Naive B cell (primary cell): ENCODE data around the gene SH3D19. TPM values are rescaled to one million over a fixed set of nuclear protein-coding genes. Genes with fewer than 3 reads are reported as not detected.

ENCODE experiments used
- ATAC-seq, 2 donors: fragments of 150-1000 bp; cut with Tn5 transposase; 2 replicates each; pipeline ENCODE4 v1.10.0; 2021; ENCODE audit warnings: low read depth in 2 of 2, mild to moderate bottlenecking in 2 of 2, moderate library complexity in 2 of 2
- DNase-seq: peaks from one replicate; pipeline ENCODE4 v3.0.0; 2022
- H3K27ac Mint-ChIP-seq, 6 donors: one replicate each; pipeline ENCODE4 v1.8.0; 2020 to 2022; ENCODE audit warnings: mild to moderate bottlenecking in 6 of 6, mixed read lengths in 6 of 6, moderate library complexity in 5 of 6, inconsistent platforms in 2 of 6
- H3K27me3 Mint-ChIP-seq, 3 donors: one replicate each; pipeline ENCODE4 v1.8.0; 2021 to 2022; ENCODE audit warnings: mixed read lengths in 3 of 3, mild to moderate bottlenecking in 1 of 3
- H3K36me3 Mint-ChIP-seq, 2 donors: one replicate each; pipeline ENCODE4 v1.8.0; 2020 to 2022; ENCODE audit warnings: mixed read lengths in 2 of 2, inconsistent platforms in 1 of 2, mild to moderate bottlenecking in 1 of 2
- H3K4me1 Mint-ChIP-seq, 3 donors: one replicate each; pipeline ENCODE4 v1.8.0; 2020 to 2022; ENCODE audit warnings: mixed read lengths in 3 of 3, inconsistent platforms in 1 of 3, mild to moderate bottlenecking in 1 of 3, moderate library complexity in 1 of 3
- H3K4me3 Mint-ChIP-seq, 8 donors: one replicate each; pipeline ENCODE4 v1.8.0; 2020 to 2022; ENCODE audit warnings: mild to moderate bottlenecking in 8 of 8, mixed read lengths in 8 of 8, moderate library complexity in 8 of 8, inconsistent platforms in 2 of 8
- H3K9me3 Mint-ChIP-seq, 7 donors: one replicate each; pipeline ENCODE4 v1.8.0; 2020 to 2022; ENCODE audit warnings: mixed read lengths in 7 of 7, mild to moderate bottlenecking in 5 of 7, inconsistent platforms in 2 of 7, moderate library complexity in 1 of 7
- polyA plus RNA-seq, 6 donors: library from polyadenylated mRNA; unstranded; fragments of 300-500 nt; fragmentation: Illumina TruSeq; gene quantifications; one replicate each; pipeline ENCODE4 v1.2.3, GENCODE V29; 2021; ENCODE audit warnings: low read depth in 6 of 6

The SH3D19 gene
- polyA plus RNA-seq, 6 donors from 2014 or later, result 1.7 to 3.7 (median 2.3) TPM; not detected in 2

- DNase-seq, result no peak
- Mint-ChIP-seq H3K36me3 (no peaks in the 10 kb centered on the region), H3K27ac (no peak overlapping the region), H3K4me1 (no peaks in the 10 kb centered on the region), H3K9me3 (peaks cover 0 to 4% (median 0%) of the 10 kb centered on the region in 7 donors), H3K4me3 (no peak overlapping the region), H3K27me3 (peaks cover 0 to 16% (median 5%) of the 10 kb centered on the region in 3 donors)
- no peak for ATAC-seq
These were observed 97.0 kb downstream of the SH3D19 start for GRCh38 chr4:151228189-151229119.

- DNase-seq, result no peak
- H3K4me1 Mint-ChIP-seq, result no peaks in the 10 kb centered on the region
- ATAC-seq, result no peak
- H3K27me3 Mint-ChIP-seq, result peaks cover 0 to 23% (median 5%) of the 10 kb centered on the region in 3 donors
- no peak overlapping the region for H3K27ac Mint-ChIP-seq
- no peak overlapping the region for H3K4me3 Mint-ChIP-seq
- H3K9me3 Mint-ChIP-seq, result peaks cover 0 to 4% (median 0%) of the 10 kb centered on the region in 7 donors
- H3K36me3 Mint-ChIP-seq, result no peaks in the 10 kb centered on the region
These were observed 97.7 kb downstream of the SH3D19 start for GRCh38 chr4:151227731-151228130.

- peaks cover 0 to 4% (median 0%) of the 10 kb centered on the region in 7 donors for H3K9me3 Mint-ChIP-seq
- no peak overlapping the region for H3K27ac Mint-ChIP-seq
- no peaks in the 10 kb centered on the region for H3K4me1 Mint-ChIP-seq
- no peak for DNase-seq
- H3K4me3 Mint-ChIP-seq, result no peak overlapping the region
- ATAC-seq, result no peak
- peaks cover 0 to 23% (median 5%) of the 10 kb centered on the region in 3 donors for H3K27me3 Mint-ChIP-seq
- H3K36me3 Mint-ChIP-seq, result no peaks in the 10 kb centered on the region
These were observed 98.2 kb downstream of the SH3D19 start for GRCh38 chr4:151227172-151227571.

GRCh38 chr4:151226004-151226932, 99.1 kb downstream of the SH3D19 start:
- H3K27ac Mint-ChIP-seq, result no peak overlapping the region
- peaks cover 0 to 23% (median 5%) of the 10 kb centered on the region in 3 donors for H3K27me3 Mint-ChIP-seq
- DNase-seq, result no peak
- H3K4me3 Mint-ChIP-seq, result no peak overlapping the region
- ATAC-seq, result no peak
- no peaks in the 10 kb centered on the region for H3K4me1 Mint-ChIP-seq
- peaks cover 0 to 4% (median 0%) of the 10 kb centered on the region in 7 donors for H3K9me3 Mint-ChIP-seq
- H3K36me3 Mint-ChIP-seq, result no peaks in the 10 kb centered on the region

GRCh38 chr4:151223465-151223864, 101.9 kb downstream of the SH3D19 start:
- DNase-seq, result no peak
- no peak for ATAC-seq
- no peaks in the 10 kb centered on the region for H3K36me3 Mint-ChIP-seq
- H3K9me3 Mint-ChIP-seq, result no peaks in the 10 kb centered on the region
- H3K4me3 Mint-ChIP-seq, result no peak overlapping the region
- peak overlapping the region in 1 of 6 donors; percentile 48 for H3K27ac Mint-ChIP-seq
- no peaks in the 10 kb centered on the region for H3K4me1 Mint-ChIP-seq
- peaks cover 0 to 13% (median 9%) of the 10 kb centered on the region in 3 donors for H3K27me3 Mint-ChIP-seq

- H3K27ac Mint-ChIP-seq, result no peak overlapping the region
- no peak overlapping the region for H3K4me3 Mint-ChIP-seq
- H3K27me3 Mint-ChIP-seq, result peaks cover 0 to 13% (median 4%) of the 10 kb centered on the region in 3 donors
- no peak for ATAC-seq
- H3K4me1 Mint-ChIP-seq, result no peaks in the 10 kb centered on the region
- H3K9me3 Mint-ChIP-seq, result peaks cover 0 to 6% (median 2%) of the 10 kb centered on the region in 7 donors
- DNase-seq, result no peak
- no peaks in the 10 kb centered on the region for H3K36me3 Mint-ChIP-seq
These were observed 105.5 kb downstream of the SH3D19 start for GRCh38 chr4:151219948-151220347.

- DNase-seq (no peak), ATAC-seq (no peak)
- H3K9me3 Mint-ChIP-seq, result peaks cover 0 to 6% (median 3%) of the 10 kb centered on the region in 7 donors
- no peak overlapping the region for H3K27ac Mint-ChIP-seq
- H3K4me1 Mint-ChIP-seq, result no peaks in the 10 kb centered on the region
- H3K4me3 Mint-ChIP-seq, result no peak overlapping the region
- H3K27me3 Mint-ChIP-seq, result peaks cover 0 to 13% (median 4%) of the 10 kb centered on the region in 3 donors
- no peaks in the 10 kb centered on the region for H3K36me3 Mint-ChIP-seq
These were observed 106.3 kb downstream of the SH3D19 start for GRCh38 chr4:151219091-151219490.

- Mint-ChIP-seq H3K36me3 (no peaks in the 10 kb centered on the region), H3K27me3 (peaks cover 0 to 6% (median 4%) of the 10 kb centered on the region in 3 donors), H3K9me3 (peaks cover 0 to 6% (median 3%) of the 10 kb centered on the region in 7 donors), H3K4me1 (no peaks in the 10 kb centered on the region), H3K27ac (no peak overlapping the region), H3K4me3 (no peak overlapping the region)
- no peak for DNase-seq
- ATAC-seq, result no peak
These were observed 107.1 kb downstream of the SH3D19 start for GRCh38 chr4:151218343-151218742.

- ATAC-seq (no peak), DNase-seq (no peak)
- Mint-ChIP-seq H3K27ac (no peak overlapping the region), H3K9me3 (peaks cover 0 to 12% (median 3%) of the 10 kb centered on the region in 7 donors), H3K4me1 (no peaks in the 10 kb centered on the region), H3K27me3 (peaks cover 0 to 8% (median 8%) of the 10 kb centered on the region in 3 donors), H3K36me3 (no peaks in the 10 kb centered on the region), H3K4me3 (no peak overlapping the region)
These were observed 108.1 kb downstream of the SH3D19 start for GRCh38 chr4:151217326-151217725.

- ATAC-seq, result no peak
- Mint-ChIP-seq H3K9me3 (peaks cover 0 to 12% (median 3%) of the 10 kb centered on the region in 7 donors), H3K4me3 (no peak overlapping the region), H3K27ac (peak overlapping the region in 1 of 6 donors; percentile 38), H3K27me3 (peaks cover 0 to 8% (median 8%) of the 10 kb centered on the region in 3 donors), H3K36me3 (no peaks in the 10 kb centered on the region), H3K4me1 (no peaks in the 10 kb centered on the region)
- DNase-seq, result no peak
These were observed 110.1 kb downstream of the SH3D19 start for GRCh38 chr4:151215295-151215694.

GRCh38 chr4:151207868-151208267, 117.5 kb downstream of the SH3D19 start:
- no peaks in the 10 kb centered on the region for H3K36me3 Mint-ChIP-seq
- H3K27ac Mint-ChIP-seq, result no peak overlapping the region
- H3K4me1 Mint-ChIP-seq, result no peaks in the 10 kb centered on the region
- peaks cover 0 to 3% (median 0%) of the 10 kb centered on the region in 7 donors for H3K9me3 Mint-ChIP-seq
- DNase-seq, result no peak
- H3K4me3 Mint-ChIP-seq, result no peak overlapping the region
- H3K27me3 Mint-ChIP-seq, result peaks cover 0 to 5% (median 2%) of the 10 kb centered on the region in 3 donors
- ATAC-seq, result no peak

GRCh38 chr4:151207186-151207585, 118.2 kb downstream of the SH3D19 start:
- Mint-ChIP-seq H3K9me3 (no peaks in the 10 kb centered on the region), H3K27ac (peak overlapping the region in 1 of 6 donors; percentile 5), H3K27me3 (no peaks in the 10 kb centered on the region), H3K4me3 (no peak overlapping the region), H3K4me1 (no peaks in the 10 kb centered on the region), H3K36me3 (no peaks in the 10 kb centered on the region)
- ATAC-seq (no peak), DNase-seq (no peak)

GRCh38 chr4:151206241-151207005, 119.0 kb downstream of the SH3D19 start:
- Mint-ChIP-seq H3K27me3 (no peaks in the 10 kb centered on the region), H3K9me3 (no peaks in the 10 kb centered on the region), H3K4me1 (no peaks in the 10 kb centered on the region), H3K4me3 (no peak overlapping the region), H3K27ac (no peak overlapping the region), H3K36me3 (no peaks in the 10 kb centered on the region)
- ATAC-seq (no peak), DNase-seq (no peak)
